Measurements from ENCODE around the gene CD226.
"Not testable (repeated sequence)": the region's sequence is repeated elsewhere in the genome, so short reads cannot be mapped to it uniquely, and the experiment has no call there.

CD226 gene

GRCh38 chr18:69980982-69981804 is 33.5 kb upstream of the CD226 start:
- TF ChIP-seq EZH2phosphoT487 (IDR thresholded peaks at IDR 0.05; ENCODE audit: borderline replicate concordance, low read length) (no peak), CTCF (IDR thresholded peaks at IDR 0.05; ENCODE audit: low read depth, low read length, poor library complexity, severe bottlenecking) (no peak)
- Histone ChIP-seq H3K4me2 (ENCODE audit: low read length) (no peak overlapping the region), H4K20me1 (ENCODE audit: control insufficient read depth, insufficient read depth, low read depth, low read length) (no peaks in the 10 kb centered on the region), H3K4me3 (ENCODE audit: low read length) (no peak overlapping the region), H3K27me3 (ENCODE audit: control insufficient read depth, low read length) (no peaks in the 10 kb centered on the region), H3K79me2 (ENCODE audit: control insufficient read depth, low read length) (no peaks in the 10 kb centered on the region), H3K9me3 (ENCODE audit: control insufficient read depth, insufficient read depth, low read length) (no peaks in the 10 kb centered on the region; the same call in 1 of the 2 replicates), H3K36me3 (ENCODE audit: control insufficient read depth, low read length) (no peaks in the 10 kb centered on the region), H3K27ac (ENCODE audit: low read depth, low read length) (no peak overlapping the region), H3K9me2 (replicated peaks; ENCODE audit: control insufficient read depth, low read length) (no peaks in the 10 kb centered on the region), H3F3A (ENCODE audit: control insufficient read depth, insufficient read depth) (no peaks in the 10 kb centered on the region), H3K4me1 (ENCODE audit: control insufficient read depth, low read length) (no peaks in the 10 kb centered on the region)

- Histone ChIP-seq H3K9me3 (ENCODE audit: control insufficient read depth, insufficient read depth, low read length) (no peaks in the 10 kb centered on the region; the same call in 1 of the 2 replicates), H3K4me2 (ENCODE audit: low read length) (no peak overlapping the region)
Observed at GRCh38 chr18:69980509-69980908, 32.8 kb upstream of the CD226 start.

GRCh38 chr18:69978732-69979715 is 31.4 kb upstream of the CD226 start:
- no peaks in the 10 kb centered on the region for H4K20me1 ChIP-seq (ENCODE audit: control insufficient read depth, insufficient read depth, low read depth, low read length)
- H3K4me2 ChIP-seq (ENCODE audit: low read length) = no peak overlapping the region
- no peak overlapping the region for H3K4me3 ChIP-seq (ENCODE audit: low read length)
- H3K4me1 ChIP-seq (ENCODE audit: control insufficient read depth, low read length) = no peaks in the 10 kb centered on the region
- H3K9me3 ChIP-seq (ENCODE audit: control insufficient read depth, insufficient read depth, low read length) = no peaks in the 10 kb centered on the region; the same call in 1 of the 2 replicates
- H3K36me3 ChIP-seq (ENCODE audit: control insufficient read depth, low read length) = no peaks in the 10 kb centered on the region
- H3K79me2 ChIP-seq (ENCODE audit: control insufficient read depth, low read length) = no peaks in the 10 kb centered on the region
- H3K27ac ChIP-seq (ENCODE audit: low read depth, low read length) = no peak overlapping the region
- no peak for TF ChIP-seq EZH2phosphoT487 (IDR thresholded peaks at IDR 0.05; ENCODE audit: borderline replicate concordance, low read length)
- TF ChIP-seq CTCF (IDR thresholded peaks at IDR 0.05; ENCODE audit: low read depth, low read length, poor library complexity, severe bottlenecking) = no peak
- H3K27me3 ChIP-seq (ENCODE audit: control insufficient read depth, low read length) = no peaks in the 10 kb centered on the region
- H3F3A ChIP-seq (ENCODE audit: control insufficient read depth, insufficient read depth) = no peaks in the 10 kb centered on the region
- no peaks in the 10 kb centered on the region for H3K9me2 ChIP-seq (replicated peaks; ENCODE audit: control insufficient read depth, low read length)

More at GRCh38 chr18:69980509-69980908, 32.8 kb upstream of the CD226 start:
- H4K20me1 ChIP-seq (ENCODE audit: control insufficient read depth, insufficient read depth, low read depth, low read length) = no peaks in the 10 kb centered on the region
- no peaks in the 10 kb centered on the region for H3F3A ChIP-seq (ENCODE audit: control insufficient read depth, insufficient read depth)
- H3K36me3 ChIP-seq (ENCODE audit: control insufficient read depth, low read length) = no peaks in the 10 kb centered on the region
- no peak overlapping the region for H3K27ac ChIP-seq (ENCODE audit: low read depth, low read length)
- no peak for TF ChIP-seq CTCF (IDR thresholded peaks at IDR 0.05; ENCODE audit: low read depth, low read length, poor library complexity, severe bottlenecking)
- no peak for TF ChIP-seq EZH2phosphoT487 (IDR thresholded peaks at IDR 0.05; ENCODE audit: borderline replicate concordance, low read length)
- no peaks in the 10 kb centered on the region for H3K4me1 ChIP-seq (ENCODE audit: control insufficient read depth, low read length)
- H3K9me2 ChIP-seq (replicated peaks; ENCODE audit: control insufficient read depth, low read length) = no peaks in the 10 kb centered on the region
- H3K27me3 ChIP-seq (ENCODE audit: control insufficient read depth, low read length) = no peaks in the 10 kb centered on the region
- H3K79me2 ChIP-seq (ENCODE audit: control insufficient read depth, low read length) = no peaks in the 10 kb centered on the region
- no peak overlapping the region for H3K4me3 ChIP-seq (ENCODE audit: low read length)

GRCh38 chr18:69975294-69975693 is 27.6 kb upstream of the CD226 start:
- not testable (repeated sequence) for H3K36me3 ChIP-seq (ENCODE audit: control insufficient read depth, low read length); H3K4me2 ChIP-seq (ENCODE audit: low read length); H3K4me1 ChIP-seq (ENCODE audit: control insufficient read depth, low read length); H3K9me2 ChIP-seq (replicated peaks; ENCODE audit: control insufficient read depth, low read length); H3K27me3 ChIP-seq (ENCODE audit: control insufficient read depth, low read length); H3K9me3 ChIP-seq (ENCODE audit: control insufficient read depth, insufficient read depth, low read length); H3K79me2 ChIP-seq (ENCODE audit: control insufficient read depth, low read length); H4K20me1 ChIP-seq (ENCODE audit: control insufficient read depth, insufficient read depth, low read depth, low read length); H3F3A ChIP-seq (ENCODE audit: control insufficient read depth, insufficient read depth); H3K27ac ChIP-seq (ENCODE audit: low read depth, low read length); H3K4me3 ChIP-seq (ENCODE audit: low read length)
